PC-3 (cell line): Measurements from ENCODE around the gene MS4A8.

ENCODE experiments used
- CTCF ChIP-seq: fragments of 300-600 bp; sonication (generic); conservative IDR thresholded peaks from 2 replicates; pipeline ENCODE4 v1.5.1; 2017; ENCODE audit warnings: antibody characterized with exemption, low read depth, mild to moderate bottlenecking, low read length
- EZH2 ChIP-seq: fragments of 300-600 bp; sonication (generic); IDR thresholded peaks from one replicate; pipeline ENCODE4 v1.6.1; 2017; ENCODE audit warnings: antibody characterized with exemption, mild to moderate bottlenecking, low read length; ENCODE audit not compliant: unreplicated experiment
- EZH2phosphoT487 ChIP-seq: fragments of 300-600 bp; sonication (generic); IDR thresholded peaks from 2 replicates; pipeline ENCODE4 v1.6.1; 2018; ENCODE audit warnings: mild to moderate bottlenecking, antibody characterized with exemption, low read length, borderline replicate concordance

- no peak for TF ChIP-seq CTCF
- TF ChIP-seq EZH2 = no peak
- TF ChIP-seq EZH2phosphoT487 = no peak
Observed at GRCh38 chr11:60761436-60762190, 62.2 kb downstream of the MS4A8 start.
